HEK293T (cell line): Measurements from ENCODE around the gene GABBR2.

ENCODE experiments used
- ARNT ChIP-seq: fragments of 450-650 bp; IDR thresholded peaks from 2 replicates; pipeline ENCODE4 v1.6.1; 2017; ENCODE audit warnings: mild to moderate bottlenecking
- BHLHE40 ChIP-seq: fragments of 450-650 bp; IDR thresholded peaks from 2 replicates; pipeline ENCODE4 v1.6.1; 2016; ENCODE audit warnings: mild to moderate bottlenecking, moderate library complexity, borderline replicate concordance
- ELF4 ChIP-seq: fragments of 450-650 bp; IDR thresholded peaks from 2 replicates; pipeline ENCODE4 v1.6.1; 2017; ENCODE audit warnings: antibody characterized with exemption
- FOXA1 ChIP-seq: fragments of 450-650 bp; IDR thresholded peaks from 2 replicates; pipeline ENCODE4 v1.6.1; 2016; ENCODE audit warnings: mild to moderate bottlenecking
- FOXK2 ChIP-seq: fragments of 450-650 bp; IDR thresholded peaks from 2 replicates; pipeline ENCODE4 v1.6.1; 2016; ENCODE audit warnings: mild to moderate bottlenecking
- FOXM1 ChIP-seq: fragments of 450-650 bp; IDR thresholded peaks from 2 replicates; pipeline ENCODE4 v1.6.1; 2017; ENCODE audit warnings: mild to moderate bottlenecking, borderline replicate concordance
- HDGF ChIP-seq: fragments of 450-650 bp; IDR thresholded peaks from 2 replicates; pipeline ENCODE4 v1.6.1; 2017; ENCODE audit warnings: antibody characterized with exemption, borderline replicate concordance
- LEF1 ChIP-seq: fragments of 450-650 bp; IDR thresholded peaks from 2 replicates; pipeline ENCODE4 v1.6.1; 2017; ENCODE audit warnings: mild to moderate bottlenecking, borderline replicate concordance
- SP1 ChIP-seq: fragments of 450-650 bp; IDR thresholded peaks from 2 replicates; pipeline ENCODE4 v1.6.1; 2017
- SUZ12 ChIP-seq: fragments of 450-650 bp; IDR thresholded peaks from 2 replicates; pipeline ENCODE4 v1.6.1; 2016; ENCODE audit warnings: mild to moderate bottlenecking
- TF ChIP-seq, protein P1 (sequence below): fragments of 450-650 bp; IDR thresholded peaks from 2 replicates; pipeline ENCODE4 v1.6.1; 2016

DNA sequence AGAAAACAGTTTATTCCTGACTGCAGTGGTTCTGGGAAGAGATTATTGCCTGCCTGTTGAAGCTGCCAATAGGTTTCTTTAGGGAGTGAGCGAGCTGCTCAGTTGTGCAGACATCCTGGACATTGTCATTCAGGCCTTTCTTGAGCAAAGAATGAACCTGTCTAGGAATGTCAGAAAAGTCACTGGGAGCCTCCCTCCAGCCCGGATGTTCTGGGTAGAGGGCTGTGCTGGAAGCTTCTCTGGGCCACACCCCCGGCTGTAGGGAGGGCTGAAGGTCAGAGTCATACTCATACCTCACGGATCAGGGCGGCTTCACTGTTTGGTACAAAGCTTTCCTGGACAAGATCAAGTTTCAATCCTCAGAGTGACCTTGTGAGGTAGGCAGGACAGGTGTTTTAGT lies 419.9 kb downstream of the GABBR2 start:
- TF ChIP-seq, protein P1, sequence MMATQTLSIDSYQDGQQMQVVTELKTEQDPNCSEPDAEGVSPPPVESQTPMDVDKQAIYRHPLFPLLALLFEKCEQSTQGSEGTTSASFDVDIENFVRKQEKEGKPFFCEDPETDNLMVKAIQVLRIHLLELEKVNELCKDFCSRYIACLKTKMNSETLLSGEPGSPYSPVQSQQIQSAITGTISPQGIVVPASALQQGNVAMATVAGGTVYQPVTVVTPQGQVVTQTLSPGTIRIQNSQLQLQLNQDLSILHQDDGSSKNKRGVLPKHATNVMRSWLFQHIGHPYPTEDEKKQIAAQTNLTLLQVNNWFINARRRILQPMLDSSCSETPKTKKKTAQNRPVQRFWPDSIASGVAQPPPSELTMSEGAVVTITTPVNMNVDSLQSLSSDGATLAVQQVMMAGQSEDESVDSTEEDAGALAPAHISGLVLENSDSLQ = no peak
- TF ChIP-seq LEF1 (no peak), HDGF (no peak), SUZ12 (no peak), FOXK2 (no peak), ARNT (no peak), ELF4 (no peak), SP1 (no peak), BHLHE40 (no peak), FOXM1 (no peak), FOXA1 (no peak)
